GM12878 (cell line): Measurements from ENCODE around the gene LAT.

Source experiments
- ATF3 ChIP-seq: IDR thresholded peaks from 2 replicates; pipeline ENCODE4 v1.6.1; 2011; ENCODE audit warnings: low read depth, mild to moderate bottlenecking, low read length, moderate library complexity, borderline replicate concordance; ENCODE audit errors: extremely low read depth
- CBX3 ChIP-seq: fragments of 200-600 bp; sonication (generic); IDR thresholded peaks from 2 replicates; pipeline ENCODE4 v1.6.1; 2016; ENCODE audit warnings: low read depth, borderline replicate concordance
- CEBPB ChIP-seq, 2 experiments: fragments of 150-350 bp in 1 of 2; IDR thresholded peaks; 2 replicates each; pipeline ENCODE4 v1.6.1; 2012 to 2014; ENCODE audit warnings: low read depth in 2 of 2, low read length in 2 of 2, borderline replicate concordance in 1 of 2, inconsistent platforms in 1 of 2
- JUNB ChIP-seq: IDR thresholded peaks from 2 replicates; pipeline ENCODE4 v1.6.1; 2016; ENCODE audit warnings: antibody characterized with exemption, mild to moderate bottlenecking
- NFIC ChIP-seq: IDR thresholded peaks from 2 replicates; pipeline ENCODE4 v1.6.1; 2012; ENCODE audit warnings: low read depth, mild to moderate bottlenecking, inconsistent platforms, low read length, moderate library complexity
- PKNOX1 ChIP-seq: fragments of 450-650 bp; IDR thresholded peaks from 2 replicates; pipeline ENCODE4 v1.6.1; 2016; ENCODE audit warnings: mild to moderate bottlenecking
- TAF1 ChIP-seq: IDR thresholded peaks from 2 replicates; pipeline ENCODE4 v1.6.1; 2011; ENCODE audit warnings: mild to moderate bottlenecking, low read depth, low read length, borderline replicate concordance
- YY1 ChIP-seq: IDR thresholded peaks from 2 replicates; pipeline ENCODE4 v1.6.1; 2011; ENCODE audit warnings: low read depth, mild to moderate bottlenecking, low read length
- TF ChIP-seq, protein P1 (sequence below), 3 experiments: IDR thresholded peaks in 2 of 3; conservative IDR thresholded peaks in 1 of 3; 2 replicates each; pipeline ENCODE4 v1.5.1; 2011; ENCODE audit warnings: low read depth in 3 of 3, low read length in 3 of 3, mild to moderate bottlenecking in 3 of 3, control low read depth in 2 of 3, moderate library complexity in 2 of 3, inconsistent platforms in 1 of 3, mixed read lengths in 1 of 3; ENCODE audit not compliant: control insufficient read depth in 2 of 3, insufficient read depth in 1 of 3; ENCODE audit errors: extremely low read depth in 1 of 3

GRCh38 chr16:29029168-29029994 is 44.5 kb downstream of the LAT start:
- TF ChIP-seq CBX3 (no peak), CEBPB (IDR thresholded peaks at IDR 0.05; ENCODE audit: borderline replicate concordance in 1 of 2, low read depth in 2 of 2, low read length in 2 of 2) (no peak), TAF1 (no peak), ATF3 (no peak), PKNOX1 (no peak), JUNB (peak; percentile 72), YY1 (0 out of 2 replicates have a peak, but pooled peaks have one; percentile 3), NFIC (peak; percentile 35; the same call in 1 of the 2 replicates)
- TF ChIP-seq, protein P1, sequence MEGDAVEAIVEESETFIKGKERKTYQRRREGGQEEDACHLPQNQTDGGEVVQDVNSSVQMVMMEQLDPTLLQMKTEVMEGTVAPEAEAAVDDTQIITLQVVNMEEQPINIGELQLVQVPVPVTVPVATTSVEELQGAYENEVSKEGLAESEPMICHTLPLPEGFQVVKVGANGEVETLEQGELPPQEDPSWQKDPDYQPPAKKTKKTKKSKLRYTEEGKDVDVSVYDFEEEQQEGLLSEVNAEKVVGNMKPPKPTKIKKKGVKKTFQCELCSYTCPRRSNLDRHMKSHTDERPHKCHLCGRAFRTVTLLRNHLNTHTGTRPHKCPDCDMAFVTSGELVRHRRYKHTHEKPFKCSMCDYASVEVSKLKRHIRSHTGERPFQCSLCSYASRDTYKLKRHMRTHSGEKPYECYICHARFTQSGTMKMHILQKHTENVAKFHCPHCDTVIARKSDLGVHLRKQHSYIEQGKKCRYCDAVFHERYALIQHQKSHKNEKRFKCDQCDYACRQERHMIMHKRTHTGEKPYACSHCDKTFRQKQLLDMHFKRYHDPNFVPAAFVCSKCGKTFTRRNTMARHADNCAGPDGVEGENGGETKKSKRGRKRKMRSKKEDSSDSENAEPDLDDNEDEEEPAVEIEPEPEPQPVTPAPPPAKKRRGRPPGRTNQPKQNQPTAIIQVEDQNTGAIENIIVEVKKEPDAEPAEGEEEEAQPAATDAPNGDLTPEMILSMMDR (IDR thresholded peaks at IDR 0.05 in 2 of 3, conservative IDR thresholded peaks at IDR 0.05 in 1 of 3; ENCODE audit: control insufficient read depth in 2 of 3, extremely low read depth in 1 of 3, insufficient read depth in 1 of 3, low read depth in 3 of 3, low read length in 3 of 3) = no peak
